Lower lobe of right lung (tissue), 2 donors: ENCODE data around the gene SAMD4B. TPM values are rescaled to one million over a fixed set of nuclear protein-coding genes. Genes with fewer than 3 reads are reported as not detected.
"Not testable (repeated sequence)": the region's sequence is repeated elsewhere in the genome, so short reads cannot be mapped to it uniquely, and the experiment has no call there.

ENCODE experiments used
- ATAC-seq, 2 donors: fragments of 200-7000 bp; cut with Tn5 transposase; one replicate each; pipeline ENCODE4 v1.9.1; 2020 to 2022; ENCODE audit warnings: mild to moderate bottlenecking in 2 of 2, moderate library complexity in 2 of 2
- DNase-seq: peaks from one replicate; pipeline ENCODE4 v3.0.0-alpha.2; 2020
- H3K27ac ChIP-seq: fragments of 200-600 bp; one replicate; pipeline ENCODE4 v1.8.0; 2022
- H3K27me3 ChIP-seq: fragments of 200-600 bp; one replicate; pipeline ENCODE4 v1.8.0; 2022; ENCODE audit warnings: low read depth
- H3K36me3 ChIP-seq: fragments of 200-600 bp; one replicate; pipeline ENCODE4 v1.8.0; 2022; ENCODE audit warnings: mild to moderate bottlenecking
- H3K4me1 ChIP-seq: fragments of 200-600 bp; one replicate; pipeline ENCODE4 v1.8.0; 2022
- H3K4me3 ChIP-seq: fragments of 200-600 bp; one replicate; pipeline ENCODE4 v1.8.0; 2022; ENCODE audit warnings: mild to moderate bottlenecking
- H3K9me3 ChIP-seq: fragments of 200-600 bp; one replicate; pipeline ENCODE4 v1.8.0; 2022
- intact Hi-C: fragments of 100-400 bp; cut with DNase I; formaldehyde crosslinking; loops from one replicate; pipeline ENCODE4 v1.11.0; 2022
- total RNA-seq: library from RNA; stranded (reverse); fragmentation: NEBNext Ultra II Directional; extraction: Animal tissue kit (Norgen Biotek cat#: 25700); gene quantifications from one replicate; pipeline ENCODE4 v1.2.1, GENCODE V29; 2021
- TF ChIP-seq, protein P1 (sequence below): fragments of 200-600 bp; IDR thresholded peaks from one replicate; pipeline ENCODE4 v1.8.0; 2022; ENCODE audit warnings: antibody characterized with exemption, mild to moderate bottlenecking
- donor health status: DM: no; HTN: yes; CAD: no; lungs with severe emphysema.

Gene SAMD4B
- total RNA-seq, 1 donor from 2014 or later: 74.4 TPM

DNA sequence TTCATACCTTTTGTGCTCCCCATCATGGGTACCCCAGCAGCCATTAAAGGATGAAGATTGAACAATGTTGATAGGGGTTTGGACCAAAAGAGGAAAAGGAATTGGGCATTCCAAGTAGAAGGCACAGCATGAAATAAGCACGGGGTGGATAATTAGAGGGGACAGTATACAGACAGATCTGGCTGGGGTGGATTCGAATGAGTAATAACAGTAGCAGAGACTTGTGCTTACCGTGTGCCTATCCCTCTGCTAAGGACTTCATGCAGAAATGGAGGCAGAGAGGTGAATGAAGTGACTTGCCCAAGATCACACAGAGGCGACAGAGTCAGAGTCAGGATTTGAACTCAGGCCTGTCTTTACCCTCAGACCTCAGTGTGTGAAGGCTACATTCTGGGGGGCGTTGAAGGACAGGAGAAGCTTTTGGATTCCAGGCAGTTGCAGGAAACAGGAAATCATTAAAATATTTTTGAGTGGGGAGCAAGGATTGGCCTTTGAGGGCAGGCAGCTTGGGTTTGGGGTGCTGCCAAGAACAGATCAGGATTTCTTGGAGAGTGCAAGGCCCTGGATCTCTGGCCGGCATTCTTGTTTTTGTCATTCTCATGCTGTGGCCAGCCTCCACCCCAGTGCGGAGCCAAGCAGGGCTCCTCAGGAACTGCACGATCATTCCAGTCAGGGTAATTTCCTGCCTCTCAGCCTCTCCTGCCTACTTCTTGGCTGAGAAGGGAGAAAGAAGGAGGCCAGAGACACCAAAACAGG lies 30.0 kb downstream of the SAMD4B start:
- Histone ChIP-seq H3K27me3 (no peaks in the 10 kb centered on the region), H3K36me3 (peaks cover 86% of the 10 kb centered on the region), H3K4me3 (no peak overlapping the region), H3K9me3 (no peaks in the 10 kb centered on the region), H3K27ac (peak overlapping the region; percentile 89), H3K4me1 (peaks cover 26% of the 10 kb centered on the region)
- intact Hi-C loops: no loop called here
- DNase-seq (peak; percentile 56), ATAC-seq (peak; percentile 79 to 87)
- TF ChIP-seq, protein P1, sequence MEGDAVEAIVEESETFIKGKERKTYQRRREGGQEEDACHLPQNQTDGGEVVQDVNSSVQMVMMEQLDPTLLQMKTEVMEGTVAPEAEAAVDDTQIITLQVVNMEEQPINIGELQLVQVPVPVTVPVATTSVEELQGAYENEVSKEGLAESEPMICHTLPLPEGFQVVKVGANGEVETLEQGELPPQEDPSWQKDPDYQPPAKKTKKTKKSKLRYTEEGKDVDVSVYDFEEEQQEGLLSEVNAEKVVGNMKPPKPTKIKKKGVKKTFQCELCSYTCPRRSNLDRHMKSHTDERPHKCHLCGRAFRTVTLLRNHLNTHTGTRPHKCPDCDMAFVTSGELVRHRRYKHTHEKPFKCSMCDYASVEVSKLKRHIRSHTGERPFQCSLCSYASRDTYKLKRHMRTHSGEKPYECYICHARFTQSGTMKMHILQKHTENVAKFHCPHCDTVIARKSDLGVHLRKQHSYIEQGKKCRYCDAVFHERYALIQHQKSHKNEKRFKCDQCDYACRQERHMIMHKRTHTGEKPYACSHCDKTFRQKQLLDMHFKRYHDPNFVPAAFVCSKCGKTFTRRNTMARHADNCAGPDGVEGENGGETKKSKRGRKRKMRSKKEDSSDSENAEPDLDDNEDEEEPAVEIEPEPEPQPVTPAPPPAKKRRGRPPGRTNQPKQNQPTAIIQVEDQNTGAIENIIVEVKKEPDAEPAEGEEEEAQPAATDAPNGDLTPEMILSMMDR: no peak

DNA sequence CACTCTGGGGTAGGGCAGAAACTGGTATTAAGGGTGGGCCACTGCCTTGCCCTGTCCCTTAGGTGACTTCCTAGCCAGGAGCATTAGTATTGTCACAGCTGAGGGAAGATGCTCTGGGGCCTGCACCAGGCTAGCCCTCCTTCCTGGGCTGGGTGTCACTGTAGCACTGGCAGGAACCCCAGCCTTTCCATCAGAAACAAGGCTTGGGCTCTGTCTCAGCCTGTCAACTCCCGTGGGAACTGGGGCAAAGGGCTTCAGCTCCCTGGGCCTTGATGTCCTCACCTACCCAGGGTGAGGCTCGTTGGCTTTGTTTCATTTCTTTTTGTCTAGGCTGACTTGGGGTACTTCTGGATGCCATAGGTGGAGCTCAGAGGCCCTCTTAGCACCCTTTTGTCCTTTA lies 30.7 kb downstream of the SAMD4B start:
- Histone ChIP-seq H3K4me3 (no peak overlapping the region), H3K9me3 (no peaks in the 10 kb centered on the region), H3K36me3 (peaks cover 88% of the 10 kb centered on the region), H3K4me1 (peaks cover 26% of the 10 kb centered on the region), H3K27ac (peak overlapping the region; percentile 89), H3K27me3 (no peaks in the 10 kb centered on the region)
- no peak for ATAC-seq
- intact Hi-C loops: no loop called here
- TF ChIP-seq, protein P1: no peak
- DNase-seq: no peak

- intact Hi-C loops: no loop called here
- TF ChIP-seq, protein P1: no peak
- ATAC-seq: no peak
Measured at GRCh38 chr19:39375929-39376328, 33.7 kb downstream of the SAMD4B start.

GRCh38 chr19:39377373-39378362 lies 35.4 kb downstream of the SAMD4B start:
- Histone ChIP-seq H3K9me3 (no peaks in the 10 kb centered on the region), H3K27me3 (no peaks in the 10 kb centered on the region), H3K36me3 (peaks cover 95% of the 10 kb centered on the region), H3K27ac (no peak overlapping the region), H3K4me3 (no peak overlapping the region), H3K4me1 (peaks cover 16% of the 10 kb centered on the region)
- TF ChIP-seq, protein P1: no peak
- DNase-seq (no peak), ATAC-seq (no peak)
- intact Hi-C loops: no loop called here

More at GRCh38 chr19:39375929-39376328, 33.7 kb downstream of the SAMD4B start:
- no peak for DNase-seq
- H3K9me3 ChIP-seq: no peaks in the 10 kb centered on the region
- no peak overlapping the region for H3K27ac ChIP-seq
- H3K4me1 ChIP-seq: peaks cover 26% of the 10 kb centered on the region
- no peak overlapping the region for H3K4me3 ChIP-seq
- peaks cover 88% of the 10 kb centered on the region for H3K36me3 ChIP-seq
- H3K27me3 ChIP-seq: no peaks in the 10 kb centered on the region

GRCh38 chr19:39379366-39379765 lies 37.1 kb downstream of the SAMD4B start:
- ATAC-seq, H3K4me3 ChIP-seq, H3K27me3 ChIP-seq, H3K9me3 ChIP-seq, H3K4me1 ChIP-seq, H3K27ac ChIP-seq, DNase-seq, intact Hi-C loops: not testable (repeated sequence)
- peaks cover 100% of the 10 kb centered on the region for H3K36me3 ChIP-seq
